C4-2B (cell line): ENCODE data around the gene CISTR.

ENCODE experiments used
- CTCF ChIP-seq: fragments of 450-650 bp; conservative IDR thresholded peaks from 2 replicates; pipeline ENCODE4 v1.5.1; 2017; ENCODE audit warnings: mild to moderate bottlenecking
- ZFX ChIP-seq: fragments of 450-650 bp; IDR thresholded peaks from 2 replicates; pipeline ENCODE4 v1.6.1; 2017

- TF ChIP-seq CTCF = no peak
- TF ChIP-seq ZFX = no peak
Observed at GRCh38 chr12:53766881-53767280, 15.1 kb upstream of the CISTR start.
